K562 (cell line): Measurements from ENCODE around the gene GGT6.

Source experiments
- ARID3A ChIP-seq: IDR thresholded peaks from 2 replicates; pipeline ENCODE4 v1.6.1; 2012; ENCODE audit warnings: low read depth, low read length, improper control_type of control experiment, borderline replicate concordance
- BRD4 ChIP-seq: fragments of 200-600 bp; sonication (generic); IDR thresholded peaks from 2 replicates; pipeline ENCODE4 v1.6.1; 2017; ENCODE audit warnings: inconsistent platforms
- MXI1 ChIP-seq: IDR thresholded peaks from 2 replicates; pipeline ENCODE4 v1.6.1; 2011; ENCODE audit warnings: low read depth, mild to moderate bottlenecking, improper control_type of control experiment, low read length
- NBN ChIP-seq: fragments of 450-650 bp; IDR thresholded peaks from 2 replicates; pipeline ENCODE4 v1.6.1; 2016; ENCODE audit warnings: low read depth, mild to moderate bottlenecking
- NFIC ChIP-seq: fragments of 450-650 bp; IDR thresholded peaks from 2 replicates; pipeline ENCODE4 v1.6.1; 2017; ENCODE audit warnings: mild to moderate bottlenecking, inconsistent platforms
- RFX5 ChIP-seq: IDR thresholded peaks from 2 replicates; pipeline ENCODE4 v1.6.1; 2011; ENCODE audit warnings: low read depth, mild to moderate bottlenecking, improper control_type of control experiment, low read length
- RNF219 ChIP-seq: fragments of 250-450 bp; sonication (Bioruptor Pico); IDR thresholded peaks from 2 replicates; pipeline ENCODE4 v1.5.0; 2022; ENCODE audit warnings: mild to moderate bottlenecking
- TAF1 ChIP-seq: IDR thresholded peaks from 2 replicates; pipeline ENCODE4 v1.6.1; 2011; ENCODE audit warnings: mild to moderate bottlenecking, low read length, moderate library complexity; ENCODE audit not compliant: insufficient read depth, control insufficient read depth, severe bottlenecking; ENCODE audit errors: extremely low read depth
- TAF15 ChIP-seq: fragments of 200-400 bp; formaldehyde crosslinking; IDR thresholded peaks from 2 replicates; pipeline ENCODE4 v1.6.1; 2017; ENCODE audit warnings: mild to moderate bottlenecking, low read depth, low read length, moderate library complexity
- TBL1XR1 ChIP-seq, 2 experiments: IDR thresholded peaks; 2 replicates each; pipeline ENCODE4 v1.6.1; 2012; ENCODE audit warnings: improper control_type of control experiment in 2 of 2, low read length in 2 of 2, mild to moderate bottlenecking in 1 of 2
- TFAP4 ChIP-seq: sonication (generic); formaldehyde crosslinking; IDR thresholded peaks from 2 replicates; pipeline ENCODE4 v1.8.0; 2022; ENCODE audit warnings: missing genetic modification reagents, mild to moderate bottlenecking, moderate library complexity, borderline replicate concordance
- USF1 ChIP-seq: sonication (generic); formaldehyde crosslinking; IDR thresholded peaks from 2 replicates; pipeline ENCODE4 v1.9.0; 2022; ENCODE audit warnings: mild to moderate bottlenecking, missing genetic modification reagents
- ZNF398 ChIP-seq: fragments of 250-450 bp; sonication (Bioruptor Pico); IDR thresholded peaks from 2 replicates; pipeline ENCODE4 v1.8.0; 2021; ENCODE audit warnings: moderate library complexity, mild to moderate bottlenecking, inconsistent platforms

- no peak for TF ChIP-seq NFIC
- no peak for TF ChIP-seq TFAP4 (CRISPR knock-in tag)
- TF ChIP-seq USF1 (CRISPR knock-in tag): no peak
- TF ChIP-seq NBN: no peak
- no peak for TF ChIP-seq TBL1XR1 (IDR thresholded peaks at IDR 0.05; ENCODE audit: low read length in 2 of 2)
- TF ChIP-seq RNF219: no peak
- no peak for TF ChIP-seq RFX5
- no peak for TF ChIP-seq MXI1
- TF ChIP-seq TAF15: no peak
- no peak for TF ChIP-seq ZNF398 (CRISPR knock-in tag)
- no peak for TF ChIP-seq BRD4
- no peak for TF ChIP-seq ARID3A
- TF ChIP-seq TAF1: no peak
Measured at GRCh38 chr17:4520894-4521600, 39.3 kb downstream of the GGT6 start.
